ENCODE data around the gene MUC5B. TPM values are rescaled to one million over a fixed set of nuclear protein-coding genes. Genes with fewer than 3 reads are reported as not detected.
"Not testable (repeated sequence)": the region's sequence is repeated elsewhere in the genome, so short reads cannot be mapped to it uniquely, and the experiment has no call there.

Gene MUC5B
- total RNA-seq, 1 donor from 2014 or later, result not detected

DNA sequence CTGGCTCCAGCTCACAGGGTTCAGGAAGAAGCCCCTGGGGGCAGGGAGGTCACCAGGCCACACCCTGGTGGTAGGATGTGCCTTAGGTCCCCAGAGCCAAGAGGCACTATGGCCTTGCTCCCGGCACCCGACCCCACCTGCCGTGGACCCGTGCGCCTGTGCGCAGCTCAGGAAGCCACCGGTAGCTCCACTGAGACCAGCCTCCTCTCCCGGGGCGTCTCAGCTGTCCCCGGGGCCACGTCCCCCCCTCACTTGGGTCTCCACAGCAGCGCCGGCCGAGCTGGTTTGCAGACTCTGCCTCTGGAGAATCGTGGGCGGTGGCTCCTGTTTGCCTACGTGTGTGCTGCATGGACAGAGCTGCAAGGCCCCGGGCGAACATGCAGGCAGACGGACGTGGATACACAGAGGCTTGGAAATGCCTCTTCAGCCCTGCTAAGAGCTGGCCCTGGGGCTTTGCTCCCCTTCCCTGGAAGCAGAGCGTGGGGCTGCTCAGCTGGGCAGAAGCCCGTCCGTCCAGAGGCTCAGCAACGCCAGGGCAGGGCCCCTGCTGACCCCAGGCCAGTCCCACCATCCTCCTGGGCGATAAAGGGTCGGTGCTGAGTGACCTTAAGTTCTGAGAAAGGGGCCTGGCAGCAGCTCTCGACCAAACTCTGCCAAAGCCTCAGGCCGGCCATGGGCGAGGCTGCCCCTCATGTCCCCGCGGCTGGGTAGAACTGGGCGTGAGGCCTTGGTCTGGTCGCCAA is 15.3 kb upstream of the MUC5B start:
- H3K27me3 ChIP-seq (ENCODE audit: control insufficient read depth, insufficient read depth, low read length), result peaks cover 1% of the 10 kb centered on the region
- no peak for DNase-seq (ENCODE audit: low read depth)
- no peaks in the 10 kb centered on the region for H3K36me3 ChIP-seq (ENCODE audit: control insufficient read depth, insufficient read depth, low read length)
- no peak overlapping the region for H3K4me3 ChIP-seq (ENCODE audit: low read depth, low read length)
- no peak for TF ChIP-seq CTCF (IDR thresholded peaks at IDR 0.05; ENCODE audit: insufficient read depth, low read length, severe bottlenecking)
- no peak for FAIRE-seq

DNA sequence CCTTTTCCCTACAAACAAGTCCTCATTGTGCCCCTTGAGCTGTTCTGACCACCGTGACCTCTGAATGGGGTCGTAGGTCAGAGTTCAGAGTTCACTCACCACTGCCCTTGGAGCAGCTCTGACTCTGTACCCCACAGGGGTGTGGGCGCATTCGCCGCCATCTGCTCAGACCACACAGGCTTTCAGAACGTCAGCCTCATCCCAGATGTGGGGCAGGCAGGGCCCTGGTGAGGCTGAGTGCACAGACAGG is 14.8 kb upstream of the MUC5B start:
- H3K4me3 ChIP-seq (ENCODE audit: low read depth, low read length), result no peak overlapping the region

DNA sequence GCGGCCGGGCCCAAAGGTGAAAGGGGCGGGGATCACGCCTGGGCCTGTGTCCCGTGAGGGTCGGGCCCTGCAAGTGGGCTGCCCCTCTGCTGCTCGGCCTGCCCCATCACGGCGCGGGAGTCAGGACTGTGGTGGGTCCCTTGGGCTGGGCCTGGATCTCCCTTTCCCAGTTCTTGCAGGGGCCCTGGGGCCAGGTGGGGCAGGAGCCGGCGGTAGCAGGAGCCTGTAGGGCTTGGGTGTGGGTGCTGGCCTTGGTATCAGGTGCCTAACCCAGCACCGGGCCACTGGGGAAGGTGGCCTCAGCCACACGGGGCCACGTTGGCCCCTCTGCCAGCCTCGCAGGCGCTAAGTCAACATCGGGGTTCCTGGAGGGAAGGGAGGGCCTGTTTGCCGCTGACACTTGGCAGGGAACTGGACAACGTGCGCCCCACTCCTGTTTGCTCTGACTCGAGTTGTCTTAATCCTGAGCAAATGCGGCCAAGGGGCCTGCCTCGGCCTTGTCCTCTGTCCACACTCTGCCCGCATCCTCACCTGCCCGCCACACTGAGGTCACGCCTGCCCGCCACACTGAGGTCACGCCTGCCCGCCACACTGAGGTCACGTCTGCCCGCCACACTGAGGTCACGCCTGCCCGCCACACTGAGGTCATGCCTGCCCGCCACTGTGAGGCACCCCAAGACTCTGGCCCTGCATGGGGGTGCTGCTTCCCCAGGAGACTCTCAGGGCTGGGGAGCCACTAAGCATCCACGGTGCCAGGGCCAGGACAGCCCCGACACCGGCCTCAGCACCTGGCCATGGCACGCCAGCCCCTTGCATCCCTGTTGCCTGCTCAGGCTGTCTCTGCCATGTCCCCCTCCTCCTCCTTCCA is 14.2 kb upstream of the MUC5B start:
- Histone ChIP-seq H3K27me3 (ENCODE audit: control insufficient read depth, insufficient read depth, low read length) (no peaks in the 10 kb centered on the region), H3K4me3 (ENCODE audit: low read depth, low read length) (no peak overlapping the region), H3K36me3 (ENCODE audit: control insufficient read depth, insufficient read depth, low read length) (no peaks in the 10 kb centered on the region)
- DNase-seq (ENCODE audit: low read depth) (no peak), FAIRE-seq (no peak)
- TF ChIP-seq CTCF (IDR thresholded peaks at IDR 0.05; ENCODE audit: insufficient read depth, low read length, severe bottlenecking), result no peak

More for the DNA sequence above, 14.8 kb upstream of the MUC5B start:
- H3K27me3 ChIP-seq (ENCODE audit: control insufficient read depth, insufficient read depth, low read length), result peaks cover 1% of the 10 kb centered on the region
- no peaks in the 10 kb centered on the region for H3K36me3 ChIP-seq (ENCODE audit: control insufficient read depth, insufficient read depth, low read length)
- DNase-seq (ENCODE audit: low read depth) (no peak), FAIRE-seq (no peak)
- no peak for TF ChIP-seq CTCF (IDR thresholded peaks at IDR 0.05; ENCODE audit: insufficient read depth, low read length, severe bottlenecking)

GRCh38 chr11:1209371-1210057 is 13.4 kb upstream of the MUC5B start:
- FAIRE-seq (no peak), DNase-seq (ENCODE audit: low read depth) (no peak)
- Histone ChIP-seq H3K36me3 (ENCODE audit: control insufficient read depth, insufficient read depth, low read length) (no peaks in the 10 kb centered on the region), H3K4me3 (ENCODE audit: low read depth, low read length) (no peak overlapping the region), H3K27me3 (ENCODE audit: control insufficient read depth, insufficient read depth, low read length) (no peaks in the 10 kb centered on the region)
- TF ChIP-seq CTCF (IDR thresholded peaks at IDR 0.05; ENCODE audit: insufficient read depth, low read length, severe bottlenecking), result no peak

DNA sequence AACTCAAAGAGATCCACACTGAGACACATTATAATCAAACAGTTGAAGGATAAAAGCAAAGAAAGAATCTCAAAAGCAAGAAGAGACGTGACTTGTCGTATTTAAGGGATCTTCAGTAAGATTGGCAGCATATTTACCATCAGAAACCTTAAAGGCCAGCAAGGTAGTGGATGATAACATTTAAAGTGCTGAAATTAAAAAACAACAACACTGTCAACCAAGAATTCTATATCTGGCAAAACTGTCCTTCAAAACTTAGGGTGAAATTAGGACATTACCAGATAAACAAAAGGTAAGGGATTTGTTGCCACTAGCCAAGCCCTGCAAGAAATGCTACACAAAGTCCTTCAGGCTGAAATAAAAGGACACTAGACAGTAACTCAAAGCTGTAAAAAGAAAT is 11.0 kb upstream of the MUC5B start:
- Histone ChIP-seq H3K27me3 (ENCODE audit: control insufficient read depth, insufficient read depth, low read length) (no peaks in the 10 kb centered on the region), H3K4me3 (ENCODE audit: low read depth, low read length) (no peak overlapping the region), H3K36me3 (ENCODE audit: control insufficient read depth, insufficient read depth, low read length) (no peaks in the 10 kb centered on the region)
- TF ChIP-seq CTCF (IDR thresholded peaks at IDR 0.05; ENCODE audit: insufficient read depth, low read length, severe bottlenecking), result no peak
- FAIRE-seq (no peak), DNase-seq (ENCODE audit: low read depth) (no peak)

DNA sequence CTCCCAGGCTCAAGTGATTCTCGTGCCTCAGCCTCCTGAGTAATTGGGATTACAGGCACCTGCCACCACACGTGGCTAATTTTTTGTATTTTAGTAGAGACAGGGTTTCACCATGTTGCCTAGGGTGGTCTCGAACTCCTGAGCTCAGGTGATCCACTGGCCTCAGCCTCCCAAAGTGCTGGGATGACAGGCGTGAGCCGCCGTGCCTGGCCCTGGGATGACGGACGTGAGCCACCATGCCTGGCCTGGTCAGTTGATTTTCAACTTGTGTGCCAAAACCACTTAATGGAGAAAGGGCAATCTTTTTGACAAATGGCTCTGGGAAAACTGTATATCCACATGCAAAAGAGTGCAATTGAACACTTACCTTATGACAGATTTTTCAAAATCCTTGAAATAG is 7.0 kb upstream of the MUC5B start:
- H3K27me3 ChIP-seq (ENCODE audit: control insufficient read depth, insufficient read depth, low read length); H3K36me3 ChIP-seq (ENCODE audit: control insufficient read depth, insufficient read depth, low read length); FAIRE-seq; DNase-seq (ENCODE audit: low read depth); H3K4me3 ChIP-seq (ENCODE audit: low read depth, low read length): not testable (repeated sequence)
